Measurements from ENCODE around the gene NRP1.

Gene NRP1

GRCh38 chr10:33291053-33291592 lies 43.3 kb downstream of the NRP1 start:
- no peaks in the 10 kb centered on the region for H3K9me3 Mint-ChIP-seq
- peaks cover 1% of the 10 kb centered on the region for H3K36me3 Mint-ChIP-seq (ENCODE audit: insufficient read depth)
- no peak overlapping the region for H3K4me3 Mint-ChIP-seq
- ATAC-seq (replicated peaks; ENCODE audit: extremely low read depth, poor library complexity, severe bottlenecking) = no peak
- no peak for DNase-seq (ENCODE audit: low spot score in 2 of 2)
- peaks cover 60% of the 10 kb centered on the region for H3K27me3 Mint-ChIP-seq
- H3K27ac Mint-ChIP-seq (ENCODE audit: low read depth) = no peak overlapping the region
- H3K4me1 Mint-ChIP-seq = no peaks in the 10 kb centered on the region

- Mint-ChIP-seq H3K27ac (ENCODE audit: low read depth) (no peak overlapping the region), H3K9me3 (no peaks in the 10 kb centered on the region), H3K36me3 (ENCODE audit: insufficient read depth) (peaks cover 1% of the 10 kb centered on the region), H3K4me1 (no peaks in the 10 kb centered on the region), H3K4me3 (no peak overlapping the region), H3K27me3 (peaks cover 66% of the 10 kb centered on the region)
- no peak for DNase-seq (ENCODE audit: low spot score in 2 of 2)
- ATAC-seq (replicated peaks; ENCODE audit: extremely low read depth, poor library complexity, severe bottlenecking) = no peak
These were observed 44.0 kb downstream of the NRP1 start for GRCh38 chr10:33290321-33291052.

GRCh38 chr10:33289776-33290175 lies 44.7 kb downstream of the NRP1 start:
- peaks cover 1% of the 10 kb centered on the region for H3K36me3 Mint-ChIP-seq (ENCODE audit: insufficient read depth)
- H3K27ac Mint-ChIP-seq (ENCODE audit: low read depth) = no peak overlapping the region
- no peaks in the 10 kb centered on the region for H3K9me3 Mint-ChIP-seq
- ATAC-seq (replicated peaks; ENCODE audit: extremely low read depth, poor library complexity, severe bottlenecking) = no peak
- no peak for DNase-seq (ENCODE audit: low spot score in 2 of 2)
- peaks cover 73% of the 10 kb centered on the region for H3K27me3 Mint-ChIP-seq
- no peak overlapping the region for H3K4me3 Mint-ChIP-seq
- no peaks in the 10 kb centered on the region for H3K4me1 Mint-ChIP-seq

- no peak for DNase-seq (ENCODE audit: low spot score in 2 of 2)
- Mint-ChIP-seq H3K27me3 (peaks cover 75% of the 10 kb centered on the region), H3K36me3 (ENCODE audit: insufficient read depth) (peaks cover 1% of the 10 kb centered on the region), H3K4me1 (no peaks in the 10 kb centered on the region), H3K4me3 (no peak overlapping the region), H3K27ac (ENCODE audit: low read depth) (no peak overlapping the region), H3K9me3 (no peaks in the 10 kb centered on the region)
- ATAC-seq (replicated peaks; ENCODE audit: extremely low read depth, poor library complexity, severe bottlenecking) = no peak
These were observed 46.3 kb downstream of the NRP1 start for GRCh38 chr10:33288127-33288526.

- ATAC-seq (replicated peaks; ENCODE audit: extremely low read depth, poor library complexity, severe bottlenecking) (no peak), DNase-seq (ENCODE audit: low spot score in 2 of 2) (no peak)
- peaks cover 1% of the 10 kb centered on the region for H3K36me3 Mint-ChIP-seq (ENCODE audit: insufficient read depth)
- H3K27ac Mint-ChIP-seq (ENCODE audit: low read depth) = no peak overlapping the region
- no peaks in the 10 kb centered on the region for H3K4me1 Mint-ChIP-seq
- H3K4me3 Mint-ChIP-seq = no peak overlapping the region
- peaks cover 74% of the 10 kb centered on the region for H3K27me3 Mint-ChIP-seq
- no peaks in the 10 kb centered on the region for H3K9me3 Mint-ChIP-seq
These were observed 47.4 kb downstream of the NRP1 start for GRCh38 chr10:33287112-33287511.

- no peaks in the 10 kb centered on the region for H3K9me3 Mint-ChIP-seq
- H3K27me3 Mint-ChIP-seq = peaks cover 66% of the 10 kb centered on the region
- H3K4me1 Mint-ChIP-seq = no peaks in the 10 kb centered on the region
- DNase-seq (ENCODE audit: low spot score in 2 of 2) (no peak), ATAC-seq (replicated peaks; ENCODE audit: extremely low read depth, poor library complexity, severe bottlenecking) (no peak)
- H3K36me3 Mint-ChIP-seq (ENCODE audit: insufficient read depth) = no peaks in the 10 kb centered on the region
- H3K4me3 Mint-ChIP-seq = no peak overlapping the region
- H3K27ac Mint-ChIP-seq (ENCODE audit: low read depth) = no peak overlapping the region
These were observed 48.1 kb downstream of the NRP1 start for GRCh38 chr10:33286157-33286934.

GRCh38 chr10:33284945-33285344 lies 49.5 kb downstream of the NRP1 start:
- Mint-ChIP-seq H3K27ac (ENCODE audit: low read depth) (no peak overlapping the region), H3K4me1 (no peaks in the 10 kb centered on the region), H3K9me3 (no peaks in the 10 kb centered on the region), H3K36me3 (ENCODE audit: insufficient read depth) (no peaks in the 10 kb centered on the region), H3K27me3 (peaks cover 56% of the 10 kb centered on the region), H3K4me3 (no peak overlapping the region)
- DNase-seq (ENCODE audit: low spot score in 2 of 2) (no peak), ATAC-seq (replicated peaks; ENCODE audit: extremely low read depth, poor library complexity, severe bottlenecking) (no peak)

GRCh38 chr10:33279811-33280602 lies 54.5 kb downstream of the NRP1 start:
- H3K4me3 Mint-ChIP-seq = no peak overlapping the region
- H3K27ac Mint-ChIP-seq (ENCODE audit: low read depth) = no peak overlapping the region
- DNase-seq (ENCODE audit: low spot score in 2 of 2) (no peak), ATAC-seq (replicated peaks; ENCODE audit: extremely low read depth, poor library complexity, severe bottlenecking) (no peak)
- no peaks in the 10 kb centered on the region for H3K9me3 Mint-ChIP-seq
- H3K36me3 Mint-ChIP-seq (ENCODE audit: insufficient read depth) = no peaks in the 10 kb centered on the region
- peaks cover 41% of the 10 kb centered on the region for H3K27me3 Mint-ChIP-seq
- no peaks in the 10 kb centered on the region for H3K4me1 Mint-ChIP-seq

- Mint-ChIP-seq H3K27ac (ENCODE audit: low read depth) (no peak overlapping the region), H3K4me3 (no peak overlapping the region), H3K9me3 (no peaks in the 10 kb centered on the region), H3K27me3 (peaks cover 43% of the 10 kb centered on the region), H3K4me1 (no peaks in the 10 kb centered on the region), H3K36me3 (ENCODE audit: insufficient read depth) (no peaks in the 10 kb centered on the region)
- ATAC-seq (replicated peaks; ENCODE audit: extremely low read depth, poor library complexity, severe bottlenecking) = no peak
- no peak for DNase-seq (ENCODE audit: low spot score in 2 of 2)
These were observed 55.2 kb downstream of the NRP1 start for GRCh38 chr10:33279276-33279675.

- Mint-ChIP-seq H3K9me3 (no peaks in the 10 kb centered on the region), H3K36me3 (ENCODE audit: insufficient read depth) (no peaks in the 10 kb centered on the region), H3K4me3 (no peak overlapping the region), H3K4me1 (no peaks in the 10 kb centered on the region), H3K27me3 (peaks cover 46% of the 10 kb centered on the region), H3K27ac (ENCODE audit: low read depth) (no peak overlapping the region)
- ATAC-seq (replicated peaks; ENCODE audit: extremely low read depth, poor library complexity, severe bottlenecking) (no peak), DNase-seq (ENCODE audit: low spot score in 2 of 2) (no peak)
These were observed 56.3 kb downstream of the NRP1 start for GRCh38 chr10:33278198-33278597.

- H3K27ac Mint-ChIP-seq (ENCODE audit: low read depth) = no peak overlapping the region
These were observed 57.3 kb downstream of the NRP1 start for GRCh38 chr10:33277135-33277536.

GRCh38 chr10:33276282-33276923 lies 58.1 kb downstream of the NRP1 start:
- ATAC-seq (replicated peaks; ENCODE audit: extremely low read depth, poor library complexity, severe bottlenecking) = no peak
- no peaks in the 10 kb centered on the region for H3K9me3 Mint-ChIP-seq
- no peak for DNase-seq (ENCODE audit: low spot score in 2 of 2)
- H3K4me3 Mint-ChIP-seq = no peak overlapping the region
- H3K27ac Mint-ChIP-seq (ENCODE audit: low read depth) = no peak overlapping the region
- H3K36me3 Mint-ChIP-seq (ENCODE audit: insufficient read depth) = no peaks in the 10 kb centered on the region
- H3K27me3 Mint-ChIP-seq = peaks cover 57% of the 10 kb centered on the region
- no peaks in the 10 kb centered on the region for H3K4me1 Mint-ChIP-seq

More at GRCh38 chr10:33277135-33277536, 57.3 kb downstream of the NRP1 start:
- Mint-ChIP-seq H3K36me3 (ENCODE audit: insufficient read depth) (no peaks in the 10 kb centered on the region), H3K4me3 (no peak overlapping the region), H3K27me3 (peaks cover 51% of the 10 kb centered on the region), H3K9me3 (no peaks in the 10 kb centered on the region), H3K4me1 (no peaks in the 10 kb centered on the region)
- ATAC-seq (replicated peaks; ENCODE audit: extremely low read depth, poor library complexity, severe bottlenecking) = no peak
- DNase-seq (ENCODE audit: low spot score in 2 of 2) = no peak

Measured in central memory CD8-positive, alpha-beta T cell (primary cell).